Stimulated activated CD8-positive, alpha-beta memory T cell treated with anti-CD3 and anti-CD28 coated beads, Interleukin-15, amount 100 ng/mL, for 48 hours (primary cell): ENCODE measurements around the gene MMP23B.
A peak's percentile ranks its signal among the peaks of the same experiment; 100 is the strongest.

Experiments
- DNase-seq, 2 donors: peaks; one replicate each; pipeline ENCODE4 v3.0.0-alpha.2; 2020; ENCODE audit warnings: low read depth in 2 of 2

MMP23B gene

DNA sequence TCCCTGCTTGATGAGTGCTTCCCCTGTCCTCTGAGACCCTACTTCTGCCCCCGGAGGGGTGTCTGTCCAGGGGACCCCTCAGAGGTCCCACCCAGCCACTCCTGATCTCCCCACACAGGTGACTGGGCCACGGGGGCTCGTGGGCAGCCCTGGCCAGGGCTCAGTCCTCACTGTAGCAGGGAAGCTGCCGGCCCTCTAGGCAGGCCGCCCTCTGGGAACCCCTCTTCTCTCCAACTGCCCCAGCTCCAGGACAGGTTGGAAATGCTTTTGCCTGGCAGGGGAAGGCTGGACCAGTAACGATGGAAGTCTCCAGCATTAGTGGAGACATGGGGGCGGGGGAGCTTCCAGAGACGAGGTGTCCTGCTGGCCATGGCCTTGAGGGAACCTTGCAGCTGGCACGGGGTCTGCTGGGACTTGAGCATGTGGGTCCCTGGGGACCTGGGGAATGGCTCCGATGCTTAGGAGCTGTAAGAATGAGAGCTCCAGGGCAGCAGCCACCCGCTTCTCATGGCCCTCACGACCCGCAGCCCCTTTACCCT lies 28.9 kb upstream of the MMP23B start:
- DNase-seq = no peak

DNA sequence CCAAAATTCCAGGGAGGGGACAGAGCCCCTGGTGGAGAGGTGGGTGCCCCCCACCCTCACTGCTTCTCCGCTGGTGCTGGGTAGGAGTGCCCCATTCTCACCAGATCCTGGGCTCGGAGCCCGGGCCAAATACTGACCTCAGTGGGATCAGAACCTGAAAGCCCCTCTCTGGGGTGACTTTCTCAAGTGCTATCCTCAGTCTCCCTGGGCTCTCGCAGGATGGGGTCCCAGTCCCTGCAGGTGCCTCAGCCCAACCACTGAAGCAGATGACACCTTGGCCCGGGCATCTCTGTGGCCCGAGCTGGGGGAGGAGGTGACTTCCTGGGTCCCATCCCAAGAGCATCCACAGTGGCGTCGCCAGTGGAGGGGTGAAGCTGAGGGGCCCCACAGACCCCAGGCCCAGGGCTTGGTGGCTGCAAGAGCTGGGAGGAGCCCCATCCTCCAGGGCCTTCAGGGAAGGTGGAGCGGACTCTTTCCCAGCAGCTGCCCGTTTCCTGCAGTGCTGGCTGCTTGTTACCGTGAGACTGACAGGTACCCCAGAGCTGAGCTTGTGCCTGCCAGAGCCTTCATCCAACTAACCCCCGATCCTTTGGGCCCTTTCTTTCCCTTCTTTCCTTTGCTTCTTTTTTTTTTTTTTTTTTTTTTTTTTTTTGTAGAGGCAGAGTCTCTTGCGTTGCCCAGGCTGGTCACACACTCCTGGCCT lies 28.2 kb upstream of the MMP23B start:
- no peak for DNase-seq

DNA sequence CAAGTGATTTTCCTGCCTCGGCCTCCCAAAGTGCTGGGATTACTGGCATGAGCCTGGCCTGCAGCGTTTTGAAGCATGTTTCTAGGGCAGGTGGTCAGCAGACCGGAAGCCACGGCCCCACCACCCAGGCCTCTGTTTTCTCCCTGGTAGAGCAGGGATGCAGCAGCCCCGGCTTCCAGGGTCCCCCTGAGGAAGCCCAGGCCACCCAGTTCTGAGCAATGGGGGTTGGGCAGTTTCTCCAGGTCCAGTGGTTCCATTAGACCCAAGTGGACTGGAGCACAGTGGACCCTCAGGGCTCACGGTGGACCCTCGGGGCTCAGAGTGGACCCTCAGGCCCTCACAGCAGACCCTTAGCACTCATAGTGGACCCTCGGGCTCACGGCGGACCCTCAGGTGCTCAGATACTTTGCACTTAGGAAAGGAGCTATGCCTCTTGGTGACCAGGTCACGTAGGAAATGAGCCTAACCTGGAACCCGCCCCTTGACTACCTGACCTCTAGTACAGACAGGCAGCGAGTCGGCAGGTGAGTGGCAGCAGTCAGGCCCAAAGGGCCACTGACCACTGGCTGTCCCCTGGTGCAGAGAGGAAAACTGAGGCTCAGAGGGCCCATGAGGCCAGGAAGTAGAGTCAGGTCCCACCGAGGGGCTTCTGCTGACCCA lies 27.5 kb upstream of the MMP23B start:
- DNase-seq = no peak

DNA sequence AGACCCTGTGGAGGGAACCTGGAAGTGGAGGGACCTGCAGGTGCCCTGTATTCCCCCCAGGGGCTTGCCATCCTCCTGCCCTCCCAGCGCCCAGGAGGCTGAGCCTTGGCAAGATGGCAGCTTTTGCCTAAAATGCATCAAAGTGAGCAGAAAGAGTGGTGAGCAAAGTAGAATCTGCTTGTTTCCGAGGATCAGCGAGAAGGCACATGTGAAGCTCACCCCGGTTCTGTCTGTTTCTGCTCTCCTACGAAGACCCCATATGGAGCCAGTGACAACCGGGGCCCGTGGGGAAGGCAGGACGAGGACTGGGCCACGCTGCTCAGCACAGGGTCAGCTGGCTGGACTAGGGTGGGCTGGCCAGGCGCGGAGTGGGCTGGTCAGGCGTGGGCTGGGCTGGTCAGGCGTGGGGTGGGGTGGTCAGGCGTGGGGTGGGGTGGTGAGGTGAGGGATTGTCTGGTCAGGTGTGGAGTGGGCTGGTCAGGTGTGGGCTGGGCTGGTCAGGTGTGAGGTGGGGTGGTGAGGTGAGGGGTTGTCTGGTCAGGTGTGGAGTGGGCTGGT lies 26.9 kb upstream of the MMP23B start:
- DNase-seq = no peak

DNA sequence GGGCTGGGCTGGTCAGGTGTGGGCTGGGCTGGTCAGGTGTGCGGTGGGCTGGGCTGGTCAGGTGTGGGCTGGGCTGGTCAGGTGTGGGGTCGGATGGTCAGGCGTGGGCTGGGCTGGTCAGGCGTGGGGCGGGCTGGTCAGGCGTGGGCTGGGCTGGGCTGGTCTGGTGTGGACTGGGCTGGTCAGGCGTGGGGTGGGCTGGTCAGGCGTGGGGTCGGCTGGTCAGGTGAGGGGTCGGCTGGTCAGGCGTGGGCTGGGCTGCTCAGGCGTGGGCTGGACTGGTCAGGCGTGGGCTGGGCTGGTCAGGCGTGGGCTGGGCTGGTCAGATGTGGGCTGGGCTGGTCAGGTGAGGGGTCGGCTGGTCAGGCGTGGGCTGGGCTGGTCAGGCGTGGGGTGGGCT lies 26.2 kb upstream of the MMP23B start:
- DNase-seq = no peak

DNA sequence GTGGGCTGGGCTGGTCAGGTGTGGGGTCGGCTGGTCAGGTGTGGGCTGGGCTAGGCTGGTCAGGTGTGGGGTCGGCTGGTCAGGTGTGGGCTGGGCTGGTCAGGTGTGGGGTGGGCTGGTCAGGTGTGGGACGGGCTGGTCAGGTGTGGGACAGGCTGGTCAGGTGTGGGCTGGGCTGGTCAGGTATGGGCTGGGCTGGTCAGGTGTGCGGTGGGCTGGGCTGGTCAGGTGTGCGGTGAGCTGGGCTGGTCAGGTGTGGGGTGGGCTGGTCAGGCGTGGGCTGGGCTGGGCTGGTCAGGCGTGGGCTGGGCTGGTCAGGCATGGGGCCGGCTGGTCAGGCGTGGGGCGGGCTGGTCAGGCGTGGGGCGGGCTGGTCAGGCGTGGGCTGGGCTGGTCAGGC lies 25.7 kb upstream of the MMP23B start:
- DNase-seq = no peak

DNA sequence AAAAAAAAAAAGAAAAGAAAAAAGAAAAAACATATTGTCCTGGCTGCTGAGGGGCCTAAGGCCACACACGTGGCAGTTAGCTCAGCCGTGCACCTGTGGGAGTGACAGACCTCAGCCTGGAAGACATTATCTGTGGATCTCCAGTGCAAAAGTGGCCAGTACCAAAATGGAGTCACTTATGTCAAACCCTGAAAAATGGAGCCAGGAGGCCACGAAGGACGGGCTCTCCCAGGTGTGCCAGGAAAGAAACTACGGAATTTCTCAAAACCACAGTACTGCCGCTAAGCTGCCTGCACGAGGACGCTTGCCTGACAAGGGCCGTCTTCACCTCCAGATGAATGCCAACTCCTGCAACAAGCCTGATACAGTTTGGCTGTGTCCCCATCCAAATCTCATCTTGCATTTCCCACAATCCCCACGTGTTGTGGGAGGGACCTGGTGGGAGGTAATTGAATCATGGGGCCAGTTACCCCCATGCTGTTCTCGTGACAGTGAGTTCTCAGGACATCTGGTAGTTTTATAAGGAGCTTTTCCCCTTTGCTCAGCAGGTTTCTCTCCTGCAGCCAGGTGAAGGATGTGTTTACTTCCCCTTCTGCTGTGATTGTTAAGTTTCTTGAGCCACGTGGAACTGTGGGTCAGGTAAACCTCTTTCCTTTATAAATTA lies 22.0 kb upstream of the MMP23B start:
- no peak for DNase-seq

DNA sequence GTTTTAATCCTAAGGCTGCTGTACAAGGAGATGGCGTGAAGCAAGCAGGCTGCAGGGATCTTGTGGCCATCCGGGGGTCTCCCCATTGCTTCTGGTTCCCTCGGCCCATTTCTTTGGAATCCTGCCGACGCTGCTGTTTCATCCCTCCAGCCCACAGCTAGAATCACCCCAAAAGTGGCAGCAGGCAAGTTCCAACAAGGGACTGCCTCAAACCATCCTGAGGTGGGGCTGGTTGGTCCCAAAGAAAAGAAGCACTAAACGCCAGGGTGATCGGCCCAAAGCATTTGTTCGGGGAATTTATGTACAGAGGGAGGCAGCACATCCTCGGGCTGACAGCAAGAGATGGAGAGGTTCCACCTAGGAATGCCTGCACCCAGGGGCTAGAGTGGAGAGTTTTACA lies 21.2 kb upstream of the MMP23B start:
- no peak for DNase-seq

DNA sequence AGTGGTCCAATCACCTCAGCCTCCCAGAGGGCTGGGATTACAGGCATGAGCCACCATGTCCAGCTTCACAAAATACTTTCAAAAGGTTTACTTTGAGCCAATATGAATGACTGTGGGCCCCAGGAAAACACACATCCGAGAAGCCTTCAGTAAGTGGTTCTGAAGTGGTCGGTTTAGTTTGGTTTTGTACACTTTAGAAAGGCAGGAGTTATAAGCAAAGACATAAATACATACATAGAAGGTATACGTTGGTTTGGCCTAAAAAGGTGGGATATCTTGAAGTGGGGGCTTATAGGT lies 19.9 kb upstream of the MMP23B start:
- DNase-seq = no peak

DNA sequence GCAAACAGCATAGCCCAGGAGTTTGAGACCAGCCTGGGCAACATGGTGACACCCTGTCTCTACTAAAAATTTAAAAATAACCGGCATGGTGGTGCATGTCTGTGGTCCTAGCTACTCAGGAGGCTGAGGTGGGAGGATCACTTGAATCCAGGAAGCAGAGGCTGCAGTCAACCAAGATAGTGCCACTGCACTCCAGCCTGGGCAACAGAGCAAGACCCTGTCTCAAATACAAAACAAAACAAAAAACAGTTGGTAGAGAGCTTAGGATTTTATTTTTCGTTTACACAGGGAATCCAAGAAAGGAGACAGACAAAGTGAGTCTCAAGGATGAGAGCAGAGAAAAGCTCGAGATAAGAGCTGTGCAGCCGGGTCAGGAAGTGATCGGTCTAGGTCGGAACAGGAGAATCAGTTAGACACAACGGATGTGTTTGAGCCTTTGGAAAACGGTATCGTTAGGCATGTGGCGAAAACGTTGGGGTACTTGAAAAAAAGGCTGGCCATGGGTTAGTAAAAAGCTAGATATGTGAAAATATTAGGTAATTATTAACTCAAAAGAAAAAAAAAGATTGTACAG lies 18.4 kb upstream of the MMP23B start:
- DNase-seq = no peak

DNA sequence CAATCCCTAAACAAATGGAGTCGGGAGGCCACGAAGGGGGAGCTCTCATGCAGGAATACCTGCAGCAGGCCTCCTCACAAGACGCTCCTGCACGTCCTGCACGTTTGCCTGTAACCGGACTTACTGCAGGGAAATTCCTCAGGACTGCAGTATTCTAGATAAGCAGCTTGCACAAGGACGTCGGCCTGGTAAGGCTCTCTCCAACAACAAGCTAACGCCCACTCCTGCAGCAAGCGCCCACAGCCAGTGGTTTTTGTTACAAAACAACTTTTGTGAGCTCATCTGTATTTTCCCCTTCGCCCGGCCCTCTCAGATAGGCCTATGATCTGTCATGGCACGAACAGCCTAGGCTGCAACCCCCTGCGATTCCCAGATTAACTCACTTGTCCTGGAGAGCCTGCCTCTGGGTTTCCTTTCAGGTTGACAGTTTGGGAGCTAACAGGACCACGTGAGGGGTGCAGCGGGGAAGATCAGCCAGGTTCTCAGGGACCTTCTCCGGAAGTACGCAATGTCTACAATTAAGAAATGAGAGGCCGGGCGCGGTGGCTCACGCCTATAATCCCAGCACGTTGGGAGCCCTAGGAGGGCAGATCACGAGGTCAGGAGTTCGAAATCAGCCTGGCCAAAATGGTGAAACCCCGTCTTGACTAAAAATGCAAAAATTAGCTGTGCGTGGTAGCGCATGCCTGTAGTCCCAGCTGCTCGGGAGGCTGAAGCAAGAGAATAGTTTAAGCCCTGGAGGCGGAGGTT lies 17.6 kb upstream of the MMP23B start:
- DNase-seq = peak in 1 of 2 donors; percentile 34

DNA sequence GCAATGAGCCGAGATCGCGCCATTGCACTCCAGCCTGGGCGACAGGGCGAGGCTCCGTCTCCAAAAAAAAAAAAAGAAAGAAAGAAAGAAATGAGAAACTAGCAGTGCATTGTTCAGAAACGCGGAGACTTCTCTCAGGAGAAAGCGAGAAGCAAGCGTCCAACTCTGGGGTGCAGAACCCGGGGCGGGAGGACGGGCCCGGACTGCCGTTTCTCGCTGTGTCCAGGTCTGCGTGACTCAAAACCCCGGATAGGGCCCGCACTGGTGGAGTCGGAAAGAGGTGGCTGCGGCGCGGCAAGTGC lies 17.1 kb upstream of the MMP23B start:
- no peak for DNase-seq

DNA sequence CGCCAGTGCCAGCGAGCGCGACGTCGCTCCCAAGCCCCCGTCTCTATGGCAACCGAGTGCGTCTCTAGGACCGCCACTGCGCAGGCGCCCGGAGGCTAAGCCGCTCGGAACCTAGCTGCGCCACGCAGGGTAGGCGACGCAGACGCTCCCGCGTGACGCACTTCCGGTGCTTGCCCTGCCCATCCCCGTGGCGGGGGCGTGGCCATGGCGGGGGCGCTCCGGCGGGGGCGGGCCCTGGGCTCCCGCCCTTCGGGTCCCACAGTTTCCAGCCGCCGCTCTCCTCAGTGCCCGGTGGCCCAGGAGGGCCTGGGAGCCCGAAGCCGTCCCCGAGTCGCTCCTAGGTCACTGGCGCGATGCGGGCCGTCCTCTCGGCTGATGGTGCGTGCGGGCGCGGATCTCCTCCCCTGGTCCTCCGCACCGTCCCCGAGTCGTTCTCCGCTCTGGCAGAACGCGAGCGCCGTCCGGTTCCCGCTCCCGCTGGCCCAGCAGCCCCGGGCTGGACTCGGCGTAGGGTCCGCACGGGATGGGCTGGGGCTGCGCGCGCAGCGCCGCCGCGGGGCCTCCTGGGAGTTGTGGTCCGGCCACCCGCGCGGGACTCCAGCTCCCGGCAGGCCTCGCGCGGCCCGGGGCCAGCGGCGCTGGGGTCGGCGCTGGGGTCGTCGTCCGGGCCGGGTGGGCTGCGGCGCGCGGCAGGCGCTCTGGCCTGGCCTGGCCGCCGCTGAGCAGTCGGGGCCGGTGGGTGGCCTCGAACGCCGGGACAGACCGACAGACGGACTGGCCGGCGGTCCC lies 16.5 kb upstream of the MMP23B start, which contains the start of gene MIB2:
Gene MIB2 (plus strand): TSS at position 245 of the 789 bp plus-strand sequence. CDS start 7,953 bp downstream, outside the sequence.
- DNase-seq = peak; percentile 96 to 97

DNA sequence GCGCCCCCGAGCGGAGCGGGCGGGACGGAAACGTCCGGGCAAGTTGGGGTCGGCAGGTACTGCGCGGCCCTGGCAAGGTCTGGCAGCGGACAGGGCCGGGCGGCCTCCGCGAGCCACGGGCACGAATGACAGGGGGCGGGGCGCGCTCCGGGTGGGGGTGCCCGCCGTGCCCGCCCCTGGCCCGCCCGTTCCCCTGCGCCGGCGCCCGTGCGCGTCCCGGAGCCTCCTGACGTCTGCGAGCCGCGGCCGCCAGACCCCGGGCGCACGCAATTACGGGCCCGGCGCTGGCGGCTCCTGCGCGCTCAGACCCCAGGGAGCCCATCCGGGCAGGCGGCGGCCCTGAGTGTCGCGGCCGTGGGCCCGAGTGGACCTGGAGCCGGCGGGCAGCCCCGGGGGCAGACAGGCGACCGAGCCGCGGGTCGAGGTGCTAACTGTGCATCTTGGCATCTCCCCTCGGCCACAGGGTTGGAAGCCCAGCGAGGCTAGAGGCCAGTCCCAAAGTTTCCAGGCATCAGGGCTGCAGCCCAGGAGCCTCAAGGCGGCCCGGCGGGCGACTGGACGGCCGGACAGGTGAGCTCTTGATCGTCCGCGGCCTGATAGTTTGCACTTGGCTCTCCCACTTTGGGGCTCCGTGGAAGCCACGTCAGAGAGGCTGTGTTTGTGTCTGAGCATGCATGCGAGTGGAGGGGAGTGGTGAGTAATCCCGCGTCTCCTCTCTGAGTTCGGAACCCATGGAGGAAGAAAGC lies 15.8 kb upstream of the MMP23B start:
- DNase-seq = peak in 1 of 2 donors; percentile 32

DNA sequence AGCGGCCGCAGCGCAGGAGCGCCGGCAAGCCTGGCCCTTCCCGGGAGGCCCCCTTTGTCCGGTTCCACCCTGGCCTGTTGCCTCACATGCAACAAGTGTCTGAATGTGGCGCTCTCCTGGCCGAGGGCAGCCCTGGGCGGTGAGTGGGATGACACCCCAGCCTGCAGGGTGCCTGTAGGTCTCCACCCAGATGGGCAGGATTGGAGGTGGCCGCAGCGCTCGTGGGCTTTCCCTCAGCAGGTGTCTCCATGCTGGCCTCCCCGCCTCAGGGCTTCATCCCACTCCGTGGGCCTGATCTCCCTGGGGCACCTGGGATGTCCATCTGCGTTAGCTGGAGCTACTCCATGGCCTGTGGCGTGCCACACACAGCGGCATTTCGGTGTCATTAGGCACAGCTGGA lies 15.1 kb upstream of the MMP23B start:
- DNase-seq = no peak

DNA sequence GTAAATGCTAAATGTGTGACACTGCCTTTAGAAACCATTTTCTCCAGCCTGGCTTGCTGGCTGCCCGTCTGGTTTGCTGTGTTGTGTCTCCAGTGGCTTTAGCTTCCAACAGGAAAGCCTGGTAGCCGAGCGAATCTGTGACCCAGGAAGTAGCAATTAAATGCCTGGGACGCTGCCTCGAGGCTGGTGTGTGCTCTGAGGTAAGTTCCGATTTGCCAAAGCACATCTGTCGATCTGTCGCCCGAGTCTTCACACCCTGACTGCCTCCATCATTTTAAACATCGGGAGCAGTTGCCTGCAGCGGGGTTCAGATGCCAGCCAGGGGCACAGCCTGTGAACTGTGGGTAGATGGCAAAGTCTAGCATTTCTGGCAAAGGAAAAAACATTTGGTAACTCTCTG lies 14.5 kb upstream of the MMP23B start:
- DNase-seq = no peak

DNA sequence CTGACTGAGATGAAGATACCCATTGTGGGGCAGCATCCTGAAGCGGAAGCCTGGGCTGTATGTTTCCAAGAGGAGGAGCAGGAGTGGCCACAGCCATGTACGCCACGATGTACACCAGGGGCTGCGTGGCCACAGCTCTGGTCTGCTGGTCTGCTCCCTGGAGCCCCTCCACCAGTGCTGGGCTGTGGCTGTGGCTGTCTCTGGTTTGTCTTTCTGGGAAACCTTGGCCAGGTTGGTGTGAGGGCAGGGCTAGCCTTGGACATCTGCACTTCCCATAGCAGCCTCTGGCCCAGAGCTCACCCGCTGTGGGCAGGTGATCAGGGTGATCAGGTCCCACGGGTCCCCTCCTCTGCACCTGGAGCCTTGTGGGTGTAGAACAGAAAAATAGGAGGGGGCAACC lies 14.0 kb upstream of the MMP23B start:
- no peak for DNase-seq

DNA sequence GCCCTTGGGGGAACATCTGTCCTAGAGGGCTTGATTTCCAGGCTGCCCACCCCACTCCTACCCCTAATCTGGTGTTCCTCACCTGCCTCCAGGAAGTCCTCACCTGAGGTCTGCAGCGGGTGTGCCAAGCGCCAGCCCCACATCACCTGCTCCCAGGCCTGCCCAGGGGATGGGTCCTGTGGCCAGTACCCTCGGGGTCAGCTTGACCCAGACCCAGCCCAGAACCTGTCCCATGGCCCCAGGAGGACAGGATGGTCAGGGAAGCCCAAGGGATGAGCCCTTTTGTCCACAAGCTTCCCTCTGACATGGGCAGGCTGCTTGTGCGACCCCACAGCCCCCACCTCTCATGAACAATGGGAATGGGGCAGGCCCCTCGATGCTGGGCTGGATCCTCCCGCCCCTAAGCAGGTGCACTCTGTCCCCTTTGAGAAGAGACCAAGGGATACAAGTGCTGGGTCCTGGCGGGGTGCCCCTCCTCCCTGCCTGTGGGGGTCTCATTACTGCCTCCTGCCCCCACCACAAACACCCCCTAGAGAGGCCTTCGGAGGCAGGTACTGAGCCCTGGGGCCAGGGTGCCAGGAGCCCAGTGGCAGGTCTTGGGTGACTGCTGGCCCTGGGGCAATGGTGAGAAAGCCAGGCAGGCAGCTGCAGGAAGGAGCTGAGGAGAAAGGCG lies 13.4 kb upstream of the MMP23B start:
- no peak for DNase-seq

DNA sequence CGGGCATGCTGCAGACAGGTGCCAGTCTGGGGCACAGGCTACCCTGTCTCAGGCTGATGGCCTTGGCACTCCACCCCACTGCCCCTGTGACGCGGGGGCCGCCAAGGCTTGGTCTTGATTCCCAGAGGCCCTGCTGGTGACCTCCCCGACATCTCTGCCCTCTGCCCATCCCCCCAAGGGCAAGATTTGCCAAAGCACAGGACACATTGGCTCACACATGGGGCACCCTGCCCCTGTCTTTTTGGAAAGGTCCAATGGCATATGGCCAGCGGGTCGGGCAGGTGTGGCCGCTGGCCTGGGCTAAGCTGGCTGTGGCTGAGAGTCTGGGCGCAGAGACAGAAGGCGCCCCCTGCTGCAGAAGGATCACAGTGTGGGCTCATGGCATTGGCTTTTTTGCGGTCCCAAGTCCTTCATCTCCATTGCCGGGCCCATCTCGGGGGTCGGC lies 12.0 kb upstream of the MMP23B start:
- DNase-seq = no peak
